Activated naive CD8-positive, alpha-beta T cell treated with anti-CD3 and anti-CD28 coated beads, Interleukin-2, amount 10 ng/mL, durations not matched to agents 7 days and 5 days (primary cell): Measurements from ENCODE around the gene YIPF4. TPM values are rescaled to one million over a fixed set of nuclear protein-coding genes. Genes with fewer than 3 reads are reported as not detected.
"Not testable (repeated sequence)": the region's sequence is repeated elsewhere in the genome, so short reads cannot be mapped to it uniquely, and the experiment has no call there.

ENCODE experiments used
- ATAC-seq: fragments of 150-1000 bp; cut with Tn5 transposase; one replicate; pipeline ENCODE4 v1.10.0; 2021; ENCODE audit warnings: low read depth, moderate library complexity
- POLR2A ChIA-PET: fragments of 350-600 bp; sonication (Branson Sonifier 250); formaldehyde crosslinking; loops from one replicate; lab custom pipeline; 2021; ENCODE audit warnings: antibody characterized with exemption; lab: Charles Lee
- DNase-seq: peaks from one replicate; pipeline ENCODE4 v3.0.0; 2021
- H3K27ac Mint-ChIP-seq: one replicate; pipeline ENCODE4 v1.8.0; 2022; ENCODE audit warnings: mild to moderate bottlenecking, mixed read lengths
- H3K27me3 Mint-ChIP-seq: one replicate; pipeline ENCODE4 v1.8.0; 2022; ENCODE audit warnings: mild to moderate bottlenecking, moderate library complexity, mixed read lengths
- H3K36me3 Mint-ChIP-seq: one replicate; pipeline ENCODE4 v1.8.0; 2021; ENCODE audit warnings: mild to moderate bottlenecking, mixed read lengths
- H3K4me1 Mint-ChIP-seq: one replicate; pipeline ENCODE4 v1.8.0; 2021; ENCODE audit warnings: mixed read lengths
- H3K4me3 Mint-ChIP-seq: one replicate; pipeline ENCODE4 v1.8.0; 2022; ENCODE audit warnings: mild to moderate bottlenecking, moderate library complexity, mixed read lengths
- H3K9me3 Mint-ChIP-seq: one replicate; pipeline ENCODE4 v1.8.0; 2021; ENCODE audit warnings: mixed read lengths
- total RNA-seq, 2 experiments: library from RNA; stranded (reverse); gene quantifications; one replicate each; pipeline ENCODE4 v1.2.3, GENCODE V29; 2021

YIPF4 gene
- total RNA-seq, 2 experiments from 2014 or later = 32.6 to 33.8 TPM

- POLR2A ChIA-PET = no interaction called here
- ATAC-seq = no peak
- Mint-ChIP-seq H3K27me3 (no peaks in the 10 kb centered on the region), H3K4me1 (peaks cover 39% of the 10 kb centered on the region), H3K9me3 (no peaks in the 10 kb centered on the region), H3K4me3 (peak overlapping the region; percentile 12), H3K27ac (no peak overlapping the region), H3K36me3 (peaks cover 35% of the 10 kb centered on the region)
- no peak for DNase-seq
Measured at GRCh38 chr2:32360416-32360815, 82.7 kb downstream of the YIPF4 start.

GRCh38 chr2:32362997-32363396 is 85.3 kb downstream of the YIPF4 start:
- H3K9me3 Mint-ChIP-seq, H3K27ac Mint-ChIP-seq, ATAC-seq, DNase-seq, POLR2A ChIA-PET, H3K27me3 Mint-ChIP-seq, H3K4me3 Mint-ChIP-seq: not testable (repeated sequence)
- Mint-ChIP-seq H3K4me1 (peaks cover 43% of the 10 kb centered on the region), H3K36me3 (peaks cover 35% of the 10 kb centered on the region)

GRCh38 chr2:32363597-32363996 is 85.9 kb downstream of the YIPF4 start:
- Mint-ChIP-seq H3K27ac (no peak overlapping the region), H3K9me3 (no peaks in the 10 kb centered on the region), H3K27me3 (no peaks in the 10 kb centered on the region), H3K4me1 (peaks cover 38% of the 10 kb centered on the region), H3K4me3 (no peak overlapping the region), H3K36me3 (peaks cover 29% of the 10 kb centered on the region)
- ATAC-seq (no peak), DNase-seq (no peak)
- POLR2A ChIA-PET = no interaction called here

GRCh38 chr2:32364290-32364689 is 86.6 kb downstream of the YIPF4 start:
- H3K9me3 Mint-ChIP-seq, POLR2A ChIA-PET, H3K4me3 Mint-ChIP-seq, ATAC-seq, H3K27me3 Mint-ChIP-seq, H3K27ac Mint-ChIP-seq, DNase-seq: not testable (repeated sequence)
- Mint-ChIP-seq H3K4me1 (peaks cover 31% of the 10 kb centered on the region), H3K36me3 (peaks cover 28% of the 10 kb centered on the region)

- H3K27ac Mint-ChIP-seq, H3K9me3 Mint-ChIP-seq, H3K4me3 Mint-ChIP-seq, ATAC-seq, H3K27me3 Mint-ChIP-seq, POLR2A ChIA-PET, DNase-seq: not testable (repeated sequence)
- Mint-ChIP-seq H3K36me3 (peaks cover 24% of the 10 kb centered on the region), H3K4me1 (peaks cover 23% of the 10 kb centered on the region)
Measured at GRCh38 chr2:32365679-32366078, 88.0 kb downstream of the YIPF4 start.

Other genes starting within 250 kb of the YIPF4 start
- 10 to 100 TPM; 57.8 to 66.7 TPM for gene DPY30, start 238.1 kb upstream of the YIPF4 start, total RNA-seq
- 10 to 100 TPM; 18.8 to 19.2 TPM for gene SPAST, start 214.3 kb upstream of the YIPF4 start, total RNA-seq
- 10 to 100 TPM; 18.9 to 20.8 TPM for gene SLC30A6, start 112.0 kb upstream of the YIPF4 start, total RNA-seq
- gene NLRC4, start 13.0 kb upstream of the YIPF4 start, total RNA-seq = under 1 TPM; 0.09 to 0.14 TPM
- gene BIRC6, start 79.1 kb downstream of the YIPF4 start, total RNA-seq = 100 to 1,000 TPM; 125 to 132 TPM